ENCODE data around the gene LRRK1.

Gene LRRK1

DNA sequence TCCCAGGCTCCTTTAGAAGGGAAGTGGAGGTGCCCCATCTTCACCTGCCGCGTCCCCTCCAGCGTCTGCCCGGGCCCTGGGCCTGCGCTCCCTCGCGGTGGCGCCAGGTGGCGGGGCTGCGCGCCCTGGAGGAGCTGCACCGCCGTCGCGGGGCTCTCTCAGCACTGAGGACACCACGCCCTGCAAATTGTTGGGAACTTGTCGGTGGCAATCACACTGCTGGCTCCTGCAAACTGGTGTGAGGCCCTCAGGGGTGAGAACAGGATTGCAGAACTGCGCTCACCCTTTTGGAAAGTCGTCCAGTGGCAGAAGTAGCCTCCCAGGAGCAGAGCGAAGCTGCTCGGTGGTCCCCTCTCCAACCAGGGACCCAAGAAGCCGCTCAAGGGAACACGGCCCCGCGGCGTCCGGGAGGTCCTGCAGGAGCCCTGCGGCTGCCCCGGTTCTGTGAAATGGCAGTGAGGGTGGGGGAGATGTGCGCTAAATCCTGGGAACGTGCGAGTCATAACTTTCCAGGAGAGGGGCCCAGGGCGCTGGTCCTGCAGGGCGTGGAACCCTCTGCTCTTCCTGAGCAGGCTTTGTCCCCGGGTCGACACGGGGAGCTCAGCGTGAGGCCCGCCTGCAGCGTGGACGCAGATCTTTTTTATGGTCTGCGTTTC lies 995 bp upstream of the LRRK1 start:
- peak; percentile 83 for DNase-seq

DNA sequence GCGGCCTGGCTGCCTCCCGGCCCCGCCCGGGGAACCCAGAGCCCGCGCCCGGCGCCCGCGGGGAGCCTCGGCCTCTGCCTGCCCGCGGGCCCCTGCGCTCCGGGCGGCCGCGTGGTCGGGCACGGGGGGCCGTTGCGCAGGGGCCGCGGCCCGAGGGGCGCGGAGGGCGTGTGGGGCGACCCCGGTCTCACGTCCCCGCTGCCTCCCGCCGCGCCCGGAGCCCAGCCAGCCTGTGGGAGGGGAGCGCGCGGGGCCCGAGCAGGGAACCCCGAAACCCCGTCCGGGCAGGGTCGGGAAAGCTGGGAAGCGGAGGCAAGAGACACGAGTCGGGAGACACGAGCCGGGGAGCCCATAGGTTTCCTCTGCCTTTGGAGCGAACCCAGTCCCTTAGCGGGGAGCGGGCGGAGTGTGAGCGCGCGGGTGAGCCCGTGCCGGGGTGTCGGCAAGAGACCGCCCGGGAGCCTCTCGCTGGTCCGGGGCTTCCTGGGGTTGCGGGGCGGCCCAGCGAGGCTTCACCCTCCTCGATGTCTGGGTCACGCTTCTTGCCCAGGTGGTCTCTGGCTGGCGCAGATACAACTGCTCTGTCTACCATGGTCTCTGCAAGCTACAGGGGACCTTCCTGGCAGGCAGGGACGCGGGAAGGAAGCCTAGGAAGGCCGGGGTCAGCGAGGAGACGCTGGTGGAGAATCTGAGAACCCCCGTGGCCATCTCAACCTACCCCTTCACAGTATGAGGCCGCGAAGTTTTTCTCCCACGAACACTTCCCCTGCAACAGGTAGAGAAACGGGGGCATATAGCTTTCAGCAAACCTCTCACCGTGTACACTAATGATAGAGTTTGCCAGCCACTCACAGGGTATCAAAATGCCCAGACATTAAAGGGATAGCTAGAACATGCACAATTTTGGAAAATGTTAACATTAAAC lies 586 bp downstream of the LRRK1 start:
- DNase-seq = peak; percentile 39

DNA sequence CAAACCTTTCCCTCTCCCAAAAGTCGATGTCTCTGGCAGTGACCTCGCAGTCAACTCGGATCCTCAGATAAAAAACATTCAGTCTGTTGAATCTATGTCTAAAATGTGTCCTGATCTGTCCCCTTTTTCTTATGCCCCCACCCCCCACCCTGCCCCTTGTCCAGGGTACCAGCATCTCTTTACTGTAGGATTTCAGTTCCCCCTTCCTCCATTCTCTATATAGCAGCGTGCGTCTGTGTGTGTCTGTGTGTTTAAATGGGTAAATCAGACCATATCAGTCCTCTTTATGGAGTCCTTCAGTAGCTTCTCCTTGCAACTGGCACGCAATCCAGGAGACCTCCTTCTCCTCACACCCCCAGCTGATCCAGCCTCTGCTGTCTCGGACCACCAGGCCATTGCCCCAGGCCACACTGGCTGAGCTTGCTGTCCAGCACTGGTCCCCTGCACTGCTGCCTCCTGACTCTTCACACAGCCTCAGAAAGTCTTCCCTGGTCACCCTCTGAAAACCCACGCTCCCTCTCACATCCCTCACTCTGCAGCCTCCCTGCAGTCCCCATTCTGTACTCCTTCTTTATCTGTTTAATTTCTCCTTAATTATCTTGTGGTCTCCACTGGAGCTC lies 1.5 kb downstream of the LRRK1 start:
- no peak for DNase-seq

DNA sequence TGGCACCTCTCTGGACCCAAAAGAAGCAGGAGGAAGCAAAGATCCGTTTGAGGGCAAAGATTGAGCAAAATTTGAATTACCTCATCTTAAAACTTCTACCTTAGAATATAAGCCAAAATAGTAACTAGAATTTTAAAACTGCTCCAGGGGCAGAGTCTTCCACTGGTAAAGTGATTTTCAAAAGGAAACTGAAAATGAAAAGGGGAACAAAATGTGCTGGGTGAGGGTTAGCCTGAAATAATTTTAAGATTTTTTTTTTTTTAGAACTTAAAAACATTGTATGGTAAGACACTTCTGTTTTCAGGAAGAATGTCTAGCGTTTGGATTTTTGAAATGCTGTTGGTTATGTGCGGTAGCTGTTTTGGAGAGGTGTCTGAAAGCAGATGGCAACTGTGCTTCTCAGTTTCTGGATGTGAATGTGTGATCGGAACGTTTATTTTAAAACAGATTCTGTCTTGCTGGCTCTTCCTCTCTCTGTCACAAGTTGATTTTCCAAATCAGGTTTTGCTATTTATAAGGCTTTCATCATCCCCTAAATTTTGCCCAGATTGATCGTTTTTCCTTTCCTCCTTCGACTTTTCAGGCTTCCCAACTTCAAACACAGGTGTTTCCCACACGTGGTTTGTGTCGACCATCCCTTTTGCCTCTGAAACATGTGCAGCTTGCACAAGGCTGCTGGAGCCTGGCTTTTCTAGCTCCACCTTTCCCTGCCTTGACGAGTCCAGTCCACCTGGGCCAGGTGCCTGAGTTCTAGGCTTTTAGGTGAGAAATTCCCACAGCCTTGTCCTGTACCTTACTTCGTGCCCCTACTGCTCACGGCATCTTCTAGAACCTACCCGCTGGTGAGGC lies 3.3 kb downstream of the LRRK1 start:
- no peak for DNase-seq

DNA sequence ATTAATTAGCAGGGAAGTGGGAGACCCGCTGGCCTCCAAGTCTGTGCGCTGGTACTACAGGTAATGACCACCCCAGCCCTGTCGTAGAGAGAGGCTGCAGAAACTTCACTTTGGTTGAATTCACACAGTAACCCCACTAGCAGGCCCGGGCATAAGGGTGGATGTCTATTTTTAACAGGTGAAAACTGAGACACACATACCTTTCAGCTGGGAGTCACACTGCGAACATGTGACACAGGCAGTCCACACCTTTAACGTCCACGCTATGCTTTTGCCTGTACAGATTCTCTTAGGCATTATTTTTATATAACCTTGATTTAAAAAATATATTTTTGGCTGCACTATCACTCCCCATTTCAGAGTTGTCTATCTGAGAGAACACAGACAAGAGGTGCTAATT lies 3.9 kb downstream of the LRRK1 start:
- DNase-seq = no peak

DNA sequence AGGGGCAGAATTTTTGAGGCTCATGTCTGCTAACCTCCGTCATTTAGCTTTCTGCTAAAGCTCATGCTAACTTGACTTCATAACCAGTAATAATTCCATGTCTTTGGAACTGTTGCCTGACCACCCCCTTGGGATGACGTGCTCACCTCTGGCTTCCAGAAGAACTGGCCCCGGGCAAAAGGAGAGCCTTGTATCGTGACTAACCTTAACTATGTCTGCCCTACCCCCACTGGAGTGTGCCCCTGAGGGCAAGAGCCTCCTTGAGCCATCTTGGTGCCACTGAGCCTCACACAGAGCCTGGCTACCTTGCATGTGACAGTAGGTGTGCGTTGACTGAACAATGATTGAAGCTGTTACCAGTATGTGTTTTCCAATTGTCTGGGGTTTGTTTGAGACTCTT lies 4.7 kb downstream of the LRRK1 start:
- no peak for DNase-seq

DNA sequence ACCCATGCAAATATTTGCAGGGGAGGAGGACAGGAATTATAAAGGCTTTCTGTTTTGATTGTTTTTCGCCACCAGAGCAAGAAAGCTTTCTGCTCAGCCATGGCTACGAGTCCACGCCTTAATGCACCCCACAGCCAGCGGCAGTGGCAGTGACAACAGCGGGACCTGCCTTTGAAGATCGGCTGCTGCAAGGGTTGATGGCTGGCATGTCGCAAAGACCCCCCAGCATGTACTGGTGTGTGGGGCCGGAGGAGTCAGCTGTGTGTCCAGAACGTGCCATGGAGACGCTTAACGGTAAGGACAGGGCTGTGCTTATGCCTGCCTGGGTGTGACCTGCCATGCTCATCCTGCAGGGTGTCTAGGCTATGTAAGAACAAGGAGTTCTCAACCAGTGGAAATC lies 5.3 kb downstream of the LRRK1 start:
- no peak for DNase-seq

DNA sequence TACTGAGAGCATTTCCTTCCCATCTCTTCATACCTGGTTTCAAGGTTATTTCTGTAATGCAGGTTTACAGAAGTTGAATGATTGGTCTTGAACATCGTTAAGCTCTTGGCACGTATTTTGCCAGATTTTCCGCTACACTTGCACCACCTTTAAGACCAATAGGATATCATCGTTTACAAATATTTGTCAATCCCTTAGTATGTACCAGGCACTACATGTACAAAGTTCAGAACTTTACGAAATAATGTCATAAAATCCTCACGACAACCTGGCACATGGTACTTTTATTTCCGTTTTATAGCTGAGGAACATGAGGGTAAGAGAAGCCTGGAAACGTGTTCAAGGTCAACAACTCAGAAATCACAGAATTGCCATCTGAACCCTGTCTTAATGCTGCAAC lies 6.3 kb downstream of the LRRK1 start:
- DNase-seq = no peak

DNA sequence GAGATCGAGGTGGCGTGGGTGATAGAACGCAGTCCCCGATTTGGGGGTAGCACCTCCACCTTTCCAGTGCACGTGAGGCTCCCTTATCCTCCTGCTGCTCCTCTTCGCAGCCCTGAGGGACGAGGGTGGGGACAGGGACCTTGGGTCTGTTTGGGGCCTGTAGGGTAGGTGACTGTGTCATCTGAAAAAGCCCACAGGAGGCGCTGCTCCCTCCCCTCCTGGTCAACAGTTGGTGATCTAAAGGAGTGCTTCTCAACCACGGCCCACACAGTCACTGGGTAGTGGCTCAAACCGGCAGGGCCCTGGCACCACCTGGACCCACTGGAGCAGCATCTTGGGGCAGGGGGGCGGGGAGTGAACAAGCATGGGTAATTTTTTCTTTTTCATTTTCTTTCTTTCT lies 7.1 kb downstream of the LRRK1 start:
- no peak for DNase-seq

DNA sequence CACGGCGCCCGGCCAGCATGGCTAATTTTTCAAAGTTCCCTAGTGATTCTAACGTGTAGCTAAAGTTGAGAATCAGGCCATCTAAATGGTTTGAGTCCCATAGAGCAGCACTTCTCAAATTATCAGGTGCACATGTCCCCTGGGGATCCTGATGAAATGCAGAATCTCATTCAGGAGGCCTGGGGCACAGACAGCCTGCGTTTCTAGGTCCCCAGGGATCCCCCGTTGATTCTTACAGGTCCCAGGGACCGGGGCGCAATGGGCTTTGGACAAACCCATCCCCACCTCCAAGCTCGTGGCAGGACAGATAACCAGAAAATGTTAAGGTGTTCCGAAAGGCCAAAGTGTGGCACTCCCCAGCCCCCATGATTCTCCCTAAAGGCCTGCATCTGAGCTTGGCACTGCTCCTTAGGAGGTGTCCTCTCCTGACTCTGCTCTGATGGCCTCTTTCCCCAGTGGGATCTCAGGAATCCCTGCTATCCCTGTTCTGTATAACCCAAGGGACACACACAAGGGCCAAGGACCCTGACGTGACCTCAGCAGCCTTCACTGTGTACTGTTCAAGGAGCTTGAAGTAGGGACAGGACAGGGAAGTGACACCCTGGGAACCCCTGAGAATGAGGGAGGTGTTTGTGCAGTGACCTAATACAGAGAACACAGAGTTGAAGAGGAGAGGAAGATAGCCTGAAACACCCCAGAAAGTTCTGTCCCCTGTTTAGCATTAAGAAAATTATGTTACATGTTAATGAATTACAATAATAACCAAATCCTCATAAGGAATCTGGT lies 8.0 kb downstream of the LRRK1 start:
- DNase-seq = no peak

DNA sequence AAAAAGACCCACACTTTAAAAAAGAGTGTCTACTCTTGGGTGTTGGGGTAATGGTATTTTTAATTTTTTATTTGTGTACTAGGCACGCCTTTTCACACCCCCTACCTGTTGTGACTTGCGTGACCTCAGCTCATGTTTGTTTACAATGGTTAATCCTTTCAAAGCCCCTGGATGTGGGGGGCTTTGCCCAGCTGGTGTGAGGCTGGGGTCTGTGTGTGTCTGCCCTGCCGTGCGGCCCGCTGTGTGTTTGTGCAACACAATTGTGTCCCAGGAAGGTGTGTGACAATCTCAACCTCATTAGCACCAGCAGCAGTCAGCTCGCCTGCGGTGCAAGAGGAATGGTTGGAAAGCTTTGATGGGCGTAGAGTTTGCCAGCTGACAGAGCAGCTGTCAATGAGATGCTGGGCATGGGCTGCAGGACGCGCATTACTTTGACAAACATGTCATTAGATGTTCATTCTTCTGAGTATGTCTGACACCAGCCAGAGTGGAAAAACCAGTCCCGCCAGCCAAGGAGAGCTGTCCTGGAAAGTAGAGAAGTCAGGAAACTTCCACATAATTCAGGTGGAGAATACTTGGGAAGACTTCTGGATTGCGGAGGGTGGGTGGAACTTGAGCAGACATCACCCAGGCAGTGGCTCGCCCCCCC lies 9.6 kb downstream of the LRRK1 start:
- DNase-seq = no peak

DNA sequence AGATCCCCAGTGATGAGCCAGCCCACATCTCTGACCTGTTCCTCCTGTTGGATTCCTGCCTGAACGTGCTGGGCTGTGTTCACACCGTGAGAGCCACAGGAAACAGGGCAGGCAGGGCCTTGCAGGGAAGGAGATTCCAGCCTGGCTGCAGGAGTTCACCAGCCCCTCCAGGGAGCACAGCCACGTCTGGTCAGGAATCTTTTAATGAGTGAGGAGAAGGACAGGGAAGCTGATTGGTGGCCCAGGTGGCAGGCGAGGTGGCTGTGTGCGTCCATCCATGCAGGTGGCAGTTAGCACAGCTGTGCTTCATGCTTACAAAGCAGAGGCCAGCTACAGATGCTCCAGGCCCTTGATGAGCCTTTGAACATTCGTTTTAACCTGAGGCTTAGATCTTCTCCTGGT lies 10.5 kb downstream of the LRRK1 start:
- no peak for DNase-seq

DNA sequence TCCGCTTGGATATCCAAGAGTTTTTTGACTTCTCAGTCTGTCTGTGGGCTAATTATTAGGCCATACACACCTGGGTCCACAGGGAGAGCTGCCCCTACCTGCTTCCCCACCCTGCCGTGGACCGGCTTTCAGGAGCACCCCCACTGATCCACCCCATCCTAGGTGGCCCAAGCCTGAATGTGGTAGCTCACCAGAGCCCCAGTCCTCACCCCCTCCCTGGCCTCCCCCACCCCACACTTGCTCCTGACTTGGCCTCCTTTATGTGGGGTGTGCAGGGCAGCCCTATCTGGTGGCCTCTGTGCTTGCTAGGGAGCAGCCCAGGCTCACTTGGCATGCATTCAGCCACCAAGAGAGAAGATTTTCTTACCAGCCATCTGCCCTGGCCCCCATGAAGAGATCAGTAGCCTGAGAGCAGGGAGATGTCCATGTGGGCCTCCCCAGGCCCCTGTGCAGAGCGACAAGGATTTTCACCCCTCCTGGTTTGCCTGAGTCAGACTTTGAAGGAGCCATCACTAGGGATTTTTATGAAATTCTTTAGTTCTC lies 11.2 kb downstream of the LRRK1 start:
- no peak for DNase-seq

DNA sequence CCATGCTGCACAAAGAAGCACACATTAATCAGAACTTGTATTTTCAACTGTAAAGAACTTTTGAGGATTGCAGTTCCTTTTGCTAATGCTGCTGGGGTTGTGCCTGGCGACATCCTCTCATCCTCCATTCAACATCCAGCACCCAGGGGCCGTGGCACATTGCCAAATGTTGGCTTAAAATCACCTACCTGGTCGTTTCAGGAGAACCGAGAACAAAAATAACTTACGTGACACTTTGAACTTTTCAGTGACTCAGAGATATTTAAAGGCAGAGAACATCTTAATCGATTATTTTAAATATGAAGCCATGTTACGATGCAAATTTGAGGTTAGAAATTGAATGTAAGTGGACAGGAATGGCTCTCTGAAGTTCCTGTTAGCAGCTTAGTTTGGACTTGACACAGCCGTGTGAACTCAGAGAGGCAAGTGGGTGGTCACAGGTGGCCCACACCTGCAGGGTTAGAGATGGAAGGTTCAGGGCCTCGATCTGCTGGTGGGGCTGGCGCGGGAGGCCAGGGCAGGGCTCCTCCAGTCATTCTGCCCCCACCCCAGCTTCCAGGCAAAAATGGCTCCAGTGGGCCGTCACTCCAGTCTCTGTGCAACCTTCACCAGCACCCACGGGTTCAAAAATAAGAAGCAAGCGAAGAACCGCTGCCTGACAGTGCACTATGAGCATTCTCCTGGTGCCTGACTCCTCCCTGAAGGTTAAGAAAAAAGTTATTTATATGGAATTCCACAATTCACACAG lies 12.2 kb downstream of the LRRK1 start:
- no peak for DNase-seq

DNA sequence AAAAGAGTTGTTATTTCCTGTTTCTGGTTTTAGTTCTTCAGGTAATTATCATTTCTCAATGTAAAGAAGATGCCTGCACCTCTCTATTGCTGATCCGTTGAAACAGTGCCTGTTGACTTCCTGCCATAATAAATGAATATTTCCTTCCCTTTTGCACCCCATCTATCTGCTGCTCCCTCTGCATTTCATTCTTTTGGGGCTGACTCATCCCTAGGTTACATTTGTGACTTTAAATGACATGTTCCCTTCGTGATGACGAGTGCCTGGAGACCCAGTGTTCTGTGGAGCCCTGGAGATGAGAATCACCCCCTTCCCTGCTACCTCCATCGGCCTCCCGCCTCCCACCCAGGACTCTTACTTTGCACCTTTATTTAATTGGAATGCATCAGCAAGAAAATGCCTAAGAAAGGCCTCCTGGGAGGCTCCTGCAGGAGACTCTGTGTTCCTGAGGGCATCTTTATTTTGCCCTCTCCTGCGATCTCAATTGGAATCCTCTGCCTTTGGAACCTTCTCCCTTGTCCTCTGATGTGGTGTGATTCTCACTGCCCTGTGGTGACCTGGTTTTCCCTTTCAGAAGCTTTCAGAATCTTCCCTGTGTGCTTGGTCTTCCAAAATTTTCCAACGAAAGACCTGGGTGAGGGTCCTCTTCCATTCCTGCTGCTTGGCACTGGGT lies 13.7 kb downstream of the LRRK1 start:
- no peak for DNase-seq

DNA sequence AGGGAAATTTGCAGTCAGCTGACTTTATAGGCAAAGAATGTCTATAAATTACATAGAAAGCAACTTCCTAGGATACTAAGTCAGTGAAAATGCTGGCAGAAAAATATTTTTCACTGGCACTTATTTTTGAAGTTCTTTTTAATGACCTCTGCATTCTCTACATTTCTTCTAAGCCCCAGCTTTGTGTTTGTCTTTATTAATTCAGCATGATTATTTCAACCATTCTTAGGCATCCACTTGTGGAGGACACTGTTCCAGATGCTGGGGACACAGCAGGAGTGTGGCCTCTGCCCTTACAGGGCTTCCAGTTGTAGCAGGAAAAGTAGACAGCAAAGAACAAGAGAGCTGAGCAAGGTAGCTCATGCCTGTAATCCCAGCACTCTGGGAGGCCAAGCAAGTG lies 15.0 kb downstream of the LRRK1 start:
- DNase-seq = no peak

DNA sequence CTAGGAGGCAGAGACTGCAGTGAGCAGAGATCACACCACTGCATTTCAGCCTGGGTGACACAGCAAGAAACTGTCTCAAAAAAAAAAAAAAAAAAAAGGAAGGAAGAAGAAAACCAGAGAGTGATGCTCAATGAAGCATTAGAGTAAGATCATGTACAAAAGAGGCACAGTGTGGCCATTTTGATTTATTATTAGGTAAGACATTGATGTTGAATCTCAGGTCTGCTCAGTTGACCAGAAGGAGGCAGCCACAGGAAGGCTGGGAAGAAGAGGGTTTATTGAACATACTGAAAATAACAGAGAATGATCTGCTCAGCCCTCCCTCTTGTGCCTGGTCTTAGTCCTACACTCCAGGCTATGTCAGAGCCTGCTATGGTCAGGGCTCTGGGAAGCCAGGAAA lies 15.6 kb downstream of the LRRK1 start:
- no peak for DNase-seq

DNA sequence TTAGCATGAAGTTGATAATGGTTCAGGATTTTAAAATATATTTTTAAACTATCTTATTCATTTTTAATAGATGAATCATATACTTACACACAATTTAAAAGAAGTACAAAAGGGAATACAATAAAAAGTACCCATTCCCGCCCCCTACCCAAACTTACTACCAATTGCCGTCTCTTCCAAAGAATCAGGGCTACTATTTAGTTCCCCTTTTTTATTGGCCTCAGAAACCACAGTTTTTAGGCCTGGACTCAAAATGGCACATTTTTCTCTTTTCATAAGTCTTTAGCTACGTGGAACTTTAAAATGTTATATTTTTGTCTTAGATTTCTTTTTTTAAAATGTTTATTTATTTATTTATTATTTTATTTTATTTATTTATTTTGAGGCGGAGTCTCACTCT lies 18.0 kb downstream of the LRRK1 start:
- no peak for DNase-seq

DNA sequence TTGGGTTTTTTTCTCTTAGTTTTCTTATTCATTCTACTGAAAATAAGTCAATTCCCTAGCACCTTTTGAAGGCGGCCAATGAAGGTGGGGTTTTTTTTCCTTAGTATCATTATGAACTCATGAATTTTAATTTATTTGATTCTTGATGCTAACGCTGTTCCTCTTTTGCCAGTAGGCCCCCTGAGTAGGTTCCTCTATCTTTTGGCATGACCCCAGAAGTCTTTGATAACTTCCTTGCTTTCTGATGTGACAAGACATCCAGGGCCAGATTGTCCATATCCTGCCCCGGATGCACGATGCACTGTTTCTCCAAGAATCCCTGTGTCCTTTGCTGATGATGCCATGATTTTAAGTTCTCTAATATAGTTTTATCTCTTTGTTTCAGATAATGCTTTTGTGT lies 20.6 kb downstream of the LRRK1 start:
- no peak for DNase-seq

DNA sequence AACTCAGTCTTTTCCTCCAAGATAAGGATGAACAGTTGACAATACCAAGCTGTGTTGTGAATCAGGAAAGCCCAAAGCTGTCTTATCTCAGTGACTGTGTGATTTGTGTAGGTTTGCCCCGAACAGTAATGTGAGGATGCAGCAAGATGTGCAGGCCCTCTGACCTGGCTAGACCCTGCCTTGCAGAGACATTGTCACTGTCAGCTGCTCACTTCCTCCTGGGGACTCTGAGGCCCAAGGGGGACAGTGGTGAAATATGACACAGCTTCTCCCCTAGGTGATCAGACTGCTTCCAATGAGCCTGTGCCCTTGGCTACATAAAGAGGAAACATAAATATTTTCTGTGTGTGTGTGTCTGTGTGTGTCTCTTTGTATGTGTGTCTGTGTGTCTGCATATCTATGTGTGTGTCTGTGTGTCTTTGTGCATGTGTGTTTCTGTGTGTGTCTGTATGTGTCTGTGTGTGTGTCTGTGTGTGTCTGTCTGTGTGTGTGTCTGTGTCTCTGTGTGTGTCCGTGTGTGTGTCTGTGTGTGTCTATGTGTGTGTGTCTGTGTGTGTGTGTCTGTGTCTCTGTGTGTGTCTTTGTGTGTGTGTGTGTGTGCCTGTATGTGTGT lies 21.7 kb downstream of the LRRK1 start:
- no peak for DNase-seq

Measured in 8988T (cell line).